ENCODE data around the gene NME2. TPM values are rescaled to one million over a fixed set of nuclear protein-coding genes. Genes with fewer than 3 reads are reported as not detected.

Gene NME2
- total RNA-seq, 2 donors from 2014 or later: 331 to 338 TPM

GRCh38 chr17:51203838-51204237 lies 37.6 kb downstream of the NME2 start:
- no peaks in the 10 kb centered on the region for H3K4me1 ChIP-seq (ENCODE audit: control insufficient read depth in 1 of 2, low read depth in 2 of 2)
- ATAC-seq (ENCODE audit: insufficient number of reproducible peaks, low FRiP score, low read depth) (no peak), DNase-seq (ENCODE audit: low spot score) (no peak)
- no peak overlapping the region for H3K27ac ChIP-seq
- peaks cover 52% of the 10 kb centered on the region for H3K36me3 ChIP-seq
- no peaks in the 10 kb centered on the region for H3K27me3 ChIP-seq (replicated peaks; ENCODE audit: insufficient read depth)
- no peak for TF ChIP-seq CTCF (IDR thresholded peaks at IDR 0.05)
- H3K4me3 ChIP-seq: no peak overlapping the region
- no peaks in the 10 kb centered on the region for H3K9me3 ChIP-seq

GRCh38 chr17:51214920-51215319 lies 48.7 kb downstream of the NME2 start:
- no peak for ATAC-seq (ENCODE audit: insufficient number of reproducible peaks, low FRiP score, low read depth)
- Histone ChIP-seq H3K27me3 (replicated peaks; ENCODE audit: insufficient read depth) (no peaks in the 10 kb centered on the region), H3K9me3 (no peaks in the 10 kb centered on the region), H3K27ac (no peak overlapping the region), H3K4me3 (no peak overlapping the region), H3K36me3 (peaks cover 26% of the 10 kb centered on the region), H3K4me1 (ENCODE audit: control insufficient read depth in 1 of 2, low read depth in 2 of 2) (no peaks in the 10 kb centered on the region)
- no peak for TF ChIP-seq CTCF (IDR thresholded peaks at IDR 0.05)
- DNase-seq (ENCODE audit: low spot score): no peak

- ATAC-seq (ENCODE audit: insufficient number of reproducible peaks, low FRiP score, low read depth): no peak
- H3K4me1 ChIP-seq (ENCODE audit: control insufficient read depth in 1 of 2, low read depth in 2 of 2): no peaks in the 10 kb centered on the region
Observed at GRCh38 chr17:51217946-51218345, 51.7 kb downstream of the NME2 start.

GRCh38 chr17:51221322-51221721 lies 55.1 kb downstream of the NME2 start:
- DNase-seq (ENCODE audit: low spot score) (no peak), ATAC-seq (ENCODE audit: insufficient number of reproducible peaks, low FRiP score, low read depth) (no peak)
- Histone ChIP-seq H3K4me3 (no peak overlapping the region), H3K27ac (no peak overlapping the region), H3K27me3 (replicated peaks; ENCODE audit: insufficient read depth) (no peaks in the 10 kb centered on the region), H3K9me3 (no peaks in the 10 kb centered on the region), H3K4me1 (ENCODE audit: control insufficient read depth in 1 of 2, low read depth in 2 of 2) (peaks cover 3 to 6% of the 10 kb centered on the region in 2 donors), H3K36me3 (peaks cover 14% of the 10 kb centered on the region)
- TF ChIP-seq CTCF (IDR thresholded peaks at IDR 0.05): no peak

More at GRCh38 chr17:51217946-51218345, 51.7 kb downstream of the NME2 start:
- Histone ChIP-seq H3K27ac (no peak overlapping the region), H3K36me3 (peaks cover 25% of the 10 kb centered on the region), H3K27me3 (replicated peaks; ENCODE audit: insufficient read depth) (no peaks in the 10 kb centered on the region), H3K9me3 (no peaks in the 10 kb centered on the region), H3K4me3 (no peak overlapping the region)
- no peak for TF ChIP-seq CTCF (IDR thresholded peaks at IDR 0.05)
- no peak for DNase-seq (ENCODE audit: low spot score)

Other genes with a start within 250 kb of the NME2 start
- 100 to 1,000 TPM; 105 to 162 TPM for gene SPAG9, start 45.5 kb upstream of the NME2 start, total RNA-seq
- 10 to 100 TPM; 21.7 to 35.6 TPM for gene NME1, start 12.9 kb upstream of the NME2 start, total RNA-seq
- 10 to 100 TPM in 1 of 2 donors, 1 to 10 TPM in 1; 6.9 to 18.3 TPM for gene MBTD1, start 93.6 kb downstream of the NME2 start, total RNA-seq
- 10 to 100 TPM; 14.5 to 27.4 TPM for gene UTP18, start 94.1 kb downstream of the NME2 start, total RNA-seq